Measurements from ENCODE around the gene PLXDC2. TPM values are rescaled to one million over a fixed set of nuclear protein-coding genes. Genes with fewer than 3 reads are reported as not detected.

The PLXDC2 gene
- total RNA-seq, 1 experiment from 2014 or later, result 4.6 TPM

DNA sequence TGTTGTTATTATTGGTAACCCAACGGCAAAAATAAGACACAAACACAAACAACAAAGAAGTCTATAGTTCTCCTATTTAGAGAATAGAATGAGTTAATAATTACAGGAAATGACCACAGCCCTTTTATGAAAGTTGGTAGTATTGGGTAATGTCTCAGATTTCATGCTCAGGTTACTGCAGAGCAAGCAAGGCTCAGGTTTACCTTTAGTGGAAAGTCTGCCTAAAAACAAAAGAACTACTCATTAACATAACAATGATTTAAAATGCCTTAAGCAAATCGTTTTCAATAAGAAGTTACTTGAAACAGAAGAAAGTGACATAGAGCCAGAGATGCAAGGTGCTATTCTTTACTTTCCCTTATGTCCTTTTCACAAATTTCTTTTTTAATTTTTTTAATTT lies 441.2 kb downstream of the PLXDC2 start:
- DNase-seq (ENCODE audit: low read depth), result no peak

DNA sequence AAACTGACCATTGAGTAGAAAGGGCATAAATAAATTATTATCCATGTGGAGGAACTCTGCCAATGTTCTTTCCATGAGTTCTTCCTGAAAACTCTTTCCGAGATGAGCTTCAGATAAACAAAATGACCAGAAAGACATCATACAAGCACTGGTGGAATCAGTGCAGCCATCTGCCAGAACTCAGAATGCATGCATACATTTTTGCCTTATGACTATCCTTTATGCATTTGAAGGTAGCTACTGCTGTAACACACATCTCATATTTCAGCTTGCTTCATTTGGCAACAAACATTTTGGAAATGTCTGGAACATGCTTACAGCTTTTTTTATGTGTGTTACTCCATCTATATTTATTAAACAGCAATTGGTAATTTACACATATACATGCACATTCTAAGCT lies 448.9 kb downstream of the PLXDC2 start:
- DNase-seq (ENCODE audit: low read depth), result no peak

DNA sequence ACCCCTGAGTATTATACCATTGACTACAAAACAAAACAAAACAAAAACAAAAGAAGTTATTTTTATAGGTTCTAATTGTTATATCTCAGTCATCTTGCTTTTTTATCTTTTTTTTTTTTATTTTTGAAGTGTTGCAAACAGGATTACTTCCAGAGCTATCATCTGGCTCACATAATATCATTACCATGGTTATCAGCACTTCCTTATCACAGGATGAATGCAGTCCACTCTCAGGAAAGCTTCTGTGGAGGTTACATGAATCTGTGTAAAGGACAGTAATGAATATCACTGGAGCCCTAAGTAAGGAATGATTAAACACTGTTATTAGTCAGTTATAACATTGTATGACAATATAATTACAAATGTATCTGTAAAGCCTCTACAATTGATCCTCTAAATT lies 451.5 kb downstream of the PLXDC2 start:
- no peak for DNase-seq (ENCODE audit: low read depth)

DNA sequence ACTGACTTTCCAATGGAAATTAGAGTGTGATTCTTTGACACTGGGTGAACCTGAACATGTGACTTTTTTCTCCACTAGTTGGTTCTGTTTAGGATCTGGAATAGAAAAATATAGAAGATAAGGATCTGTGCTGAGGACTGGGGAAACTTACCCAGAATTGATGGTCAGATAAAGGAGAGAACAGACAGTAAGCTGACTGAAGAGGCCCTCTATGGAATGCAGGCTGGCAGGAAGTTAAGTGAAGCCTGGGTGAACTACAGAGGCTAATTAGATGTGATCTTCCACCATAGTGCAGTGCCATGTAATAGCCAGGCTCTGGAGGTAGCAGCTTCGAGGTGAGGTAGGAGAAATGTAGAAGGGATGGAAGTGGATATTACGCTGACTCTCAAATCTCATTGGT lies 455.3 kb downstream of the PLXDC2 start:
- no peak for DNase-seq (ENCODE audit: low read depth)

DNA sequence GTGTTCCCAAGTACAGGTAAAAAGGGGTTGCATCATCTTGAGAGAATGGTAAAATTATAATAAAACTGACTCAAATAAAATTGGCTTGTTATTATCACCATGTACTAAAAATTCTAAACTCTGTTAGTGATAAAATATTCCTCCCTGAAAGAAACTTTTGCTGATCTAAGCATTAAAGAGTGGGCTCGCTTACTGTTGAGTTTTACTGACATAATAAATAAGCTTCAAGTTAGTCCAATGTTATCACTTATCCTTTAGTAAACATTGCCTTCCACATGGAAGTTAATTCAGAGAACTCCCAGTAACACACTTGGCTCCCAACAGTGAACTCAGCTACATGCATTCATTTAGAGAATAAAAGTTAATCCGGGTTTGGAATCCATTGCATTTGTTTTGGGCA lies 456.4 kb downstream of the PLXDC2 start:
- DNase-seq (ENCODE audit: low read depth), result no peak

DNA sequence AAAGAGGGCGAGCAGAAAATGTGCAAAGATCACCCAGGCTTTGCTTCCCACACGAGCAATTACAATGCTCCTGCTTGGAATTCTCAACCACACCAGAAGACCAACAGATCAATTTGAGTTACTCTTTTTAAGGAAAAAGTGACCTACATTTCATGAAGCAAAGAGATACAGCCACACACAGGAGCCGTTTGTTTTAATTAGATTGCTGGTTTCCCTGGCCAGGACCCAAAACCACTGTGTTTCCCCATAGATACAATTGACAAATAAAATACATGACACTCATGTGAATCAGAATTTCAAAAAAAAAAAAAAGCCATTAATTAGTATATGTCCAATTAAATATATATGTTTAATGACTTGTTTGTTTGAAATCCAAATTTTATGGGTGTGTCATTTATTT lies 458.3 kb downstream of the PLXDC2 start:
- DNase-seq (ENCODE audit: low read depth), result no peak

DNA sequence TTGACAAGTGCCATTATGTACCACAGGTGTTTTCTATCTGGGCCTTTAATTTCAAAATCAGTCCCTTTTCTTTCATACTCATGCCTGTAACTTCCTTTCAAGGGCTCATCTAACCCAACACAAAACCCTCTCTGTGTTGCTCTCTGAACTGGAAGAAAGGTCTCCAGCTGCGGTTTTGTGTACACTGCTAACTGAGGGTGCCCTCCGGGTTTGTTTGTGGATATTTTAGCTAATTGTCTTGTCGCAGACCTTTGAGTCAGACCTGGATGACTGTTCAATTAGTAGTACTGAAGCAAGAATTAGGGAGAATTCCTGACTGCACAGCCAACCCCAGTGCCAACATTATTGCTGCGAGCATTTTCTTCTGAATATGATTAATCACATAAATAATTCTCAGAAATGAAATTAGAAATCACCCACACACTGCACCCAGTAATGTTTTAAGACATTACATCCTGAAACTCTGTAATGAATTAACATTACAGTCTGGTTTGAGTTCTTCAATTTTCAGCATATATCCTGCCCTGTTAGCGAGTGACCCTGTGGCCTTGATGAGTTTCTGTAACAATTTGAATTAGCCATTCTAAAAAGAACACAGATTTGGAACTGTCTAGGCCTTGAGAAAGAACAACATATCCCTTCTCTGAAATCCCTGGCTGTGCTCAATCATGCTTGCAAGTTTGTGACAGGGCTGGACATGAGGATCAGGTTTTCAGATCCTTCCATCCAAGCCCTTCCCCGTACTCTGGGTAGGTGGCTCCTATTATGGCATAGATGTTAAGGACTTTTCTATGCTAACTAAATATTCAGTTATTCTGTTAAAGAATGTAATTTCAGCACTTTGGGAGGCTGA lies 460.1 kb downstream of the PLXDC2 start:
- DNase-seq (ENCODE audit: low read depth), result no peak

DNA sequence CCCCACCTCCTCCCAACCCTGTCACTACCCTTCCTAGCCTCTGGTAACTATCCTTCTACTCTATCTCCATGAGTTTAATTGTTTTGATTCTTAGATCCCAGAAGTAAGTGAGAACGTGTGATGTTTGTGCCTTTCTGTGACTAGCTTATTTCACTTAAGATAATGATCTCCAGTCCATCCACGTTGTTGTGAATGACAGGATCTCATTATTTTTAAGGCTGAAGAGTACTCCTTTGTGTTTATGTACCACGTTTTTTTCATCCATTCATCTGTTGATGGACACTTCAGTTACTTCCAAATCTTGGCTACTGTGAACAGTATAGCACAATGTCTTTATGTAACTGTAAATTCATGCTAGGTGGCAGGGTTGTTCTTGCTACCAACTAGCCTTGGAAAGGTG lies 461.6 kb downstream of the PLXDC2 start:
- DNase-seq (ENCODE audit: low read depth), result no peak

DNA sequence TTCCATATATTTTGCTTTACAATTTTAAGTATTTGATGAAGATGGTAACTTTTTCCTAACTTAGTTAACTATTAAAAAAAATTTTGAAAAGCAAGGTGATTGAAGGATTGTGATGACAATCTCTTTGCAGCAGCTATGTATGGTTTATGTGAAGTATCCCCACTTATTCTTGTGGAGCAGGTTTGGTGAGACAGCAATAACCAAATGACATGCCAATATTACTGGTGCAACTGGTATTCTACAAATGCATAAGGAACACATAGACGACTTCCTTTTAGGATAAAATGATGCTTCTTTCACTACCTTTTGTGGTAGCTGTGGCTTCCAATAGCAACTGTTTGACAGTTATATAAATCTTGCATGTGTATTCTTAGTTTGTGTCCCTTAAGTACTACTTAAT lies 465.3 kb downstream of the PLXDC2 start:
- no peak for DNase-seq (ENCODE audit: low read depth)

DNA sequence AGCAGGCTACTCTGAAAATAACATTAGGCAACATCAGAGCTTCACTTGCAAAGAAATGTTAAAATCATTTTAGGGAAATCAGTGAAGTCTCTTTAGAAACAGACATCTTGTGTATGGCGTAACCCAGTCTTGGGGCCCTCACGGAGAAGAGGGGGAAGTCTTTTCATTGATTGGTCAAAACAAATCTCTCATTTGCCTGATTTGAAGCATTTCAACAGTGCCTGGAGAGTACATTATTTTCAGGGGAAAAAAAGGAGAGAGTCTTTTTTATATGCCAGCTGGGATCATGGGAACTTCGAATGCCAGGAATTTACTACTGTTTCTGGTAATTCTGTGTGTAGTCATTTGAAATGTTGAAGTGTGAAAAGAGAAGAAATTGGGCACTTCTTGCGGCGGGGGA lies 471.4 kb downstream of the PLXDC2 start:
- DNase-seq (ENCODE audit: low read depth), result no peak

DNA sequence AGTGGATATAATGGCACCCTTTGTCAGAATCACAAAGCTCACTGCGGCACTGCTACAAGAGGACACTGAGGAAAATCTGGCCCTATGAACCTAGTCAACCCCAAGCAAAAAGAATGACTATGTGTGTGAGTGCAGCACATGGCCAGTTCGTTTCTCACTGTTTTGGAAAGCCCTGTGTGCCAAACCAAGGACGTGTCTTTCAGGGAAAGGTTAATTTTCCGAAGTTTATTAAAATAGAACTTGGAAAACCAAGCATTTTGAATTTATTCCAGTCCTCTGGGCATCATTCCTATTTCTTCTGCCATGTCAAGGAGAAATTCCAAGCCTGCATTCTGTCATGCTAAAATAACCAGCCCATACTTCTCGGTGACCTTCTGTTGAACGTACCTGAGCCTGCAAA lies 471.8 kb downstream of the PLXDC2 start:
- no peak for DNase-seq (ENCODE audit: low read depth)

DNA sequence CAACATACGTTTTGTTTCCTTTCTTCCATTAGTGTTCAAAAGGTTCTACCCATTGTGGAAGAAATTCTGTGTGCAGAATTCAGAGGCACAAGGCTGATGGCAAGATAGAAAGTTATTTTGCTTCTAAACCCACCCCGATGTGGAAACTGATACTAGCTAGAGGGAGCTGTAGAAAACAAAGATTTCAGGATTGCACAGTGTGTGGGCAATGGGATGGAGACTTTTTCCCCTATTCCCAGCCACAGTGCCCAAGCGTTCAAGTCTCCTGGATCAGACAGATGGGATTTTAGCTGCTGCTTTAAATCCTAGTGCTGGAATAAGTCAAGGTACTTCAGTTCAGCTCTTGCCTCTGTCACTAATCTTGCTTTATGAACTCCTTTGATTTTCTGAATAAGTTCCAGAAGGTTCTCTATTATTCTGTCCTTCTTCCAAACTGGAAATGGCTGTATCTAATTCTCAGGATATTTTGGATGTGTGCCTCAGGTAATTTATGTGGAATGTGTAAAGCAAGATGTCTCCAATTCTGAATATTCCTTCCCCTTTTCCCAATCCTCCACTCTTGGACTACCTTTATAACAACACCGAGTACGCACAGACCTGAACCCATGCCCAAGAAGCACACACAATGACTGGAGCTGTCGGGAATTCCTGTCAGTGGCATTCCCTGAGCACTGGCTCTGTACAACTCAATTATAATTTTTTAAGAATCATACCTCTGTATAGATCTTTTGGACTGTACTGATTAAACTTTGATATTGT lies 473.0 kb downstream of the PLXDC2 start:
- DNase-seq (ENCODE audit: low read depth), result no peak

DNA sequence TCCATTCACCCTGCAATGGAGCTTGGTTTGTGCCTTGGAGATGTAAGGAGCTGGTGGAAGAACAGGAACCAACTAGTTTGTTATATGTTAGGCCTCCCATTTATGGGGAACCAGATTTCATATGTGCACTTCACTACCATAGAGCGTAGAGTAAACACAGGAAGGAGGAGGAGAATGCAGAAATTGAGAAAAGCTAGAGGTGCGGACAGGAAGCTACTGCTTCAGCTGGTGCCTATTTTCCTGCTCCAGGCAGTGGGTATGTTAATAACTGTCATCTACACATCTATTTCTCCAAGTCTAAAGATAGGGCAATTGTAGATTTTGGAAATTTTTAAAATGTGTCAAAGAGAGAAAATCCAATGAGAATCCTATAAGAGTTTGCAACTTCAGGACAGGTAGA lies 482.2 kb downstream of the PLXDC2 start:
- DNase-seq (ENCODE audit: low read depth), result no peak

DNA sequence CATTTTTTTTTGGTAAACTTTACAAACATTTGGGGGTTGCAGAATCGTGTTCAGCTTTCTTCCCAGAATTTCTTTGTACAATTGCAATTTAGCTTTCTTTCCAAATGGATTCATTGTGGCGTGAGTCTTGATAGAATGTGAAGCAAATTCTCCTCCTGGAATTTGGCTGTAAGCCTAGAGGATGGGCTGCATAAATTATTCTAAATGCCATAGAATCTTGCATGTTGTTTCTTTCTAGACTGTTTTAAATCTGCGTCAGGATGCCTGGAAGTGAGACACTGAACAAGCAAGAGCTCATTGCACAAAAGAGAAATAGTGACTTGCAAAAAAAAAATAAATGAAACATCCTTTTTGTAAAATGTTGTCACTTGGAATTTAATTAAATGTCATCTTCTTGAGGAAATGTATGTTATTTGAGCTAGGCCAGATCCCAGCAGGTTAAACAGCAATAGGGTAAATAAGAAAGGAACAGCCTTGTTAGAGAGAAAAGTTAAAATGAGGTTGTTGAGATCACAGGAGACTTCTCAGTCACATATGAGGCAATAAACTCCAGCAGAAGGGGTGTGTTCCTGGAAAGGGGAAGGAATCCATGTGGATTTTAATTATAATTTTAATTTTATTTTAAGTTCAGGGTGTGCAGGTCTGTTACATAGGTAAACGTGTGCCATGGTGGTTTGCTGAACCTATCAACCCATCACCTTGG lies 483.0 kb downstream of the PLXDC2 start:
- no peak for DNase-seq (ENCODE audit: low read depth)

DNA sequence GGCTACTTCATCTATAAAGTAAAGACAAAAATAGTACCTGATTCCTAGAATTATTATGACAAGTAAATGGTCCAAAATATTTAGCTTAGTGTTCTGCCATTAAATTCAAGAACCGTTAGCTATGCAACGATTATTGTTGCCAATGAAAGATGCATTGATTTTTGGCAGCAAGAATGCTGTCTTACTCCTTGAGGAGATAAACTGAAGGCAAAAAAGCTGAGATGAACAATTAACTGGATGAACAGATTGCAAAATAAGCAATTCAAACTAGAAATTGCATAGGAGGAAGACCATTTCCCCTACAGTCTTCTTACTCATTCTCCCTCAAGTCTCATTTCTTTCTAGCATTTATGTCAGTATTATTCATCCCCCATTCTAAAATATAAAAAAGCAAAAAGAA lies 484.5 kb downstream of the PLXDC2 start:
- no peak for DNase-seq (ENCODE audit: low read depth)

DNA sequence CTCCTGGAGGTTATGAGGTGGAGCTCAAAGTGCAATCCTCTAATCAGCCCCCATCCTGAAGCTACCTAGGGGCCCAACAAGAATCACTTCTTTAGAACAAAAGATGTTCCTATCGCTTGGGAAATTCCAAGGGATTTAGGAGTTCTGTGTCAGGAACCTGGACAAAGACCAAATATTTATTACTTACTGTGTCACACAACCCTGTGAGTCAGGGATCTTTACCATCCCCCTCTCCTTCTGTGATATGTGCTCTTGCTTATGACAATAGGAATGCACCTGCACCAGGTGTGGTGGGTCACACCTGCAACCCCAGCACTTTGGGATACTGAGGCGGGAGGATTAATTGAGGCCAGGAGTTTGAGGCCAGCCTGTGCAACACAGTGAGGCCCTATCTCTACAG lies 485.8 kb downstream of the PLXDC2 start:
- DNase-seq (ENCODE audit: low read depth), result no peak

DNA sequence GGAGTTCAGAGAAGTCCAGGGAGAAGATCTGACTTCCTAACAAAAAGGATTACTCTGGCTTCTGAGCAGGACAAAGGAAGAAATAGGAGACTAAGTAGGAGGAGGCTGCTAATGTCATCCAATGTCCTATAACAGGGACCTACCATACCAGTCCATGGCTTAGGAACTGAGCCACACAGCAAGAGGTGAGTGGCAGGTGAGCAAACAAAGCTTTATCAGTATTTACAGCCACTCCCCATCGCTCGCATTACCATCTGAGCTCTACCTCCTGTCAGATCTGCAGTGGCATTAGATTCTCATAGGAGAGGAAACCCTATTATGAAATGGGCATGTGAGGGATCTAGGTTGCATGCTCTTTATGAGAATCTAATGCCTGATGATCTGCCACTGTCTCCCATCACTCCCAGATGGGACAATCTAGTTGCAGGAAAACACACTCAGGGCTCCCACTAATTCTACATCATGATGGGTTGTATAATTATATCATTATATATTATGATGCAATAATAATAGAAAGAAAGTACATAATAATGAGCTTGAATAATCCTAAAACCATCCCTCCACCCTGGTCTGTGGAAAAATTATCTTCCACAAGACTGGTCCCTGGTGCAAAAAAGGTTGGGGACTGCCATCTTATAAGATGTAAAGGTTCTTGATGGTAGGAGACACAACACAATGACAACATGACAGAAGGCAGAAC lies 487.4 kb downstream of the PLXDC2 start:
- DNase-seq (ENCODE audit: low read depth), result no peak

DNA sequence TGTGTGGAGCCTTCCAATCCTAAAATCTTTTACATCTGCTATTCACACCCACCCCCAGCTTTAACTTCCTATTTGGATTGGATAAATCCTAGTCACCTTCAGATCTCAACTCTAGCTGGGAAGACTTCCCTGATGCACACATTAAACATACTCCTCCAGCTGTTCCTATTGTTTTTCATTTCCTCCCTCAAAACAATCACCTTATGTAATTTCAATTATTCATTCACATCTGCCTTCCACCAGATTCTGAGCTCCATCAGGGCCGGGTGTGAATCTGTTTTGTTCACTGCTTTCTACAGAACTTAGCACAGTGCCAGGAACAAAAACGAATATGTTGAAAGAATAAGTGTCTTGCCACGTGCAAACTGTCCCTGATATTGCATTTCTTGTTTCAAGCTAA lies 497.4 kb downstream of the PLXDC2 start:
- no peak for DNase-seq (ENCODE audit: low read depth)

DNA sequence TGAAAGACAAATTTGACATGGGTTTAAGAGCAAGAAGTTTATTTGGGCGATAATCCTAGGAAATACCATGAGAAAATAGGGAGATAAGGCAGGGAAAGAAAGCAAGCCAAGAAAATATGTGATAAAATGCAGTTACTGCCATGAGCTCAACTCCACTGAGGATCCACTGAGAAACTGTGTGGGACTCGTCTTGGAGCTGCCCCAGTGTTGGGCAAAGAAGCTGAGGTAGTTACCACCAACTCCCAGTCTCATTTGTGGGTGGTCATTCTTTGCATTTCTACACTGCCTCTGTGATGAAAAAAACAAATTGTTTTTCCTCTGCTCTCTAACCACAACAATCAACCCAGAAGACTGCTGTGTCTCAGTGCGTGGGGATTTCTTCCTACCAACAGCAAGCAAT lies 498.2 kb downstream of the PLXDC2 start:
- DNase-seq (ENCODE audit: low read depth), result no peak

DNA sequence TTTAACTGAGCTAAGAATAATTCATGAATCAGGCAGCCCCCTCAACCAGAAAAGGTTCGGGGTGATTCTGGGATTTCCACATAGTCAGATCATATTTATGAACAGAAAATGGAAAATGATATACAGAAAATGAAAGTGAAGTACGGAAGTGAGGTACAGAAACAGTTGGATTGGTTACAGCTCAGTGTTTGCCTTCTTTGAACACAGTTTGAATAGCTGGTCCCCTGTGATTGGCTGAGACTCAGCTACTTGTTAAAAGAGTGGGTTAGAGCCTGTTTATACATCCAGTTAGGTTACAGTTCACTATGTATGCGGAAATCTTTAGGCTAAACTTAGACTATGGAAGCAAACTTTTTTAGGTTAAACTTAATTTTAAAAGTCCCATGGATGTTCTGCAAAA lies 511.7 kb downstream of the PLXDC2 start:
- DNase-seq (ENCODE audit: low read depth), result peak; percentile 9

DNA sequence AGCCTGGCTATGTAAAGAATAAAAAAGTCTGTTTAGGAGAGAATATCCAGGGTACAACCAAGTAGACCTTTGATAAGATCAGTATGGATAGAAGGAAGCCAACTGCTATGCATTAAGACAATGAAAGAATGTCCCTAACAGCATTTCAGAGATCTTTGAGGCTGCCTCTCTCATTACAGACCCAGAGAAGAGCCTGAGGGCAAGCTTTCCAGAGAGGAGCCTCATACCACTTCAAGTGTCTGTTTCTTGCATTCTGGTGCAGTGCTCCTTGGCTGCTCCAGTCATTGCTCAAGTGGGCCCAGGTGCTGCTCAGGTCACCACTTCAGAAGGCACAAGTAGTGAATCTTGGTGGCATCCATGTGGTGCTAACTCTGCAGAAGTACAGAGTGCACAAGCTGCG lies 514.0 kb downstream of the PLXDC2 start:
- no peak for DNase-seq (ENCODE audit: low read depth)

DNA sequence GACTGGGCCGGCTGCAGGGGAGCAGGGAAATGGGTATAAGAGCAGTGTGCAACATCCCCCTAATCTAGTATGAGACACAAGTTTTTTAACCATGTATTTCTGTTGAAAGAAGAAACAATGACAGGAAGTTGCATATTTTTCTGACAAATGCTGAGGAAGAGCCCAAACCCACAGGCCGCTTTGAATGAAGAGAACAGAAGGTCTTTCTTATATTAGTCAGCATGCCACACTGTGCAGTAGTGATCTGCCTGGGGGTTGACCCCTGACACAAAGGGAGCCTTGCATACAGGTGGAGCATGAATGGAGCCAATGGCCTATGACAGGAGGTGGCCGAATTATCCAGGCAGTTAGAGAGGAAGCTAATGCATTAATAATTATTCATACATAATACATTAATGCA lies 518.3 kb downstream of the PLXDC2 start:
- DNase-seq (ENCODE audit: low read depth), result no peak
